ENCODE measurements around the gene MICAL2.

Gene MICAL2

DNA sequence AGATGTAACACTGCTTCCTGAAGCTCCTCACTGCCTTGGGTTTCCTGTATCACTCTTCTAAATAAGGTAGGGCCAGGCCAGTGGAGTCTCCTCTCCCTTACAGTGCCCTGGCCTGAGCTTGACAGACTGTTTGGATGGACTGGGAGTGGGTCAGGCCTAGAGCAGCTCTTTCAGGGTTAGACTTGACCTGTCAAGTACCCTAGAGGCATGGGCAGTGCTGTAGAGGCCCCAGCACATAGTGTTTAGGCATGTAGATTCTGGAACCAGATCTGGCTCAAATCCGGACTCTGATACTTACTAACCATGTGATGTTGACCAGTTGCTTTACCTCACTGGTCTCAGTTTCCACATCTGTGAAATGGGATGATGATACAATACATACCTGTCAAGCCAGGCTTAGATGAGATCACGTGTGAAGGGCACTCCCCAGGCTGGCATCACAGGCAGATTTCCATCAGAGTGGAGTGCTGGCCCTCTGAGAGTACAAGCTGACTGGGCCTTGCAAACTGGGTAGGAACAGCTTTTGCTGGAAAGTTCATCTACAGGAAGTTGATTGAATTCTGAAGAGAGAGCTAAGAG lies 1.4 kb upstream of the MICAL2 start:
- H3K27ac ChIP-seq: no peak overlapping the region
- TF ChIP-seq ZFX (IDR thresholded peaks at IDR 0.05; ENCODE audit: borderline replicate concordance): no peak
- TF ChIP-seq, protein P1, sequence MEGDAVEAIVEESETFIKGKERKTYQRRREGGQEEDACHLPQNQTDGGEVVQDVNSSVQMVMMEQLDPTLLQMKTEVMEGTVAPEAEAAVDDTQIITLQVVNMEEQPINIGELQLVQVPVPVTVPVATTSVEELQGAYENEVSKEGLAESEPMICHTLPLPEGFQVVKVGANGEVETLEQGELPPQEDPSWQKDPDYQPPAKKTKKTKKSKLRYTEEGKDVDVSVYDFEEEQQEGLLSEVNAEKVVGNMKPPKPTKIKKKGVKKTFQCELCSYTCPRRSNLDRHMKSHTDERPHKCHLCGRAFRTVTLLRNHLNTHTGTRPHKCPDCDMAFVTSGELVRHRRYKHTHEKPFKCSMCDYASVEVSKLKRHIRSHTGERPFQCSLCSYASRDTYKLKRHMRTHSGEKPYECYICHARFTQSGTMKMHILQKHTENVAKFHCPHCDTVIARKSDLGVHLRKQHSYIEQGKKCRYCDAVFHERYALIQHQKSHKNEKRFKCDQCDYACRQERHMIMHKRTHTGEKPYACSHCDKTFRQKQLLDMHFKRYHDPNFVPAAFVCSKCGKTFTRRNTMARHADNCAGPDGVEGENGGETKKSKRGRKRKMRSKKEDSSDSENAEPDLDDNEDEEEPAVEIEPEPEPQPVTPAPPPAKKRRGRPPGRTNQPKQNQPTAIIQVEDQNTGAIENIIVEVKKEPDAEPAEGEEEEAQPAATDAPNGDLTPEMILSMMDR (IDR thresholded peaks at IDR 0.05): no peak

DNA sequence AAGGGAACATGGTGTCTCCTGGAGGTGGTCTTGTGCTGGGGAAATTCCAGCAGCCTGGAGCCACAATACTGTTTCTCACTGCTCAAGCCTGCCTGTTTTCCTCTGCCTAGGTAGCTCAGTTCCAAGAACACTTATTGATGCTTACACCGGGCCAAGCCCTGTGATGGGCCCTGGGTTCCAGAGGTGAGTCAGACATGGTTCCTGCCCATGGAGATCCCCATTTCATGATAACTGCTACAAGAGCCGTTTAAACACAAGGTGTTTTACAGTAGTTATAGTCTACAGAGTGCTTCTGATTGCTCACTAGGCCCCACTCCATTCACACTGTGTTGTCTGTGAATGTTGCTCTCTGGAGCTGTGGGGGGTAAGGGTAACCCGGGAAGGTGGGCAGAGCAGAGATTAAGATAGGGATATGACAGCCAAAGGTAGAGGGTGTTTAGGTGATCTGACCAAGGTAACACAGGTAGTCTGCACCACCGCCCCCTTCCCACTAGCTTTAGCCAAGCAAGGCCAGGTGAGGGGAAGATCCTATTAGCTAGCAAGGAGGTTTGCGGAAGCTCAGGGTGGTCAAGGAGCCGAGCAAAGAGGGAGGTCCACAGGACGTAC lies 696 bp upstream of the MICAL2 start:
- no peak for TF ChIP-seq ZFX (IDR thresholded peaks at IDR 0.05; ENCODE audit: borderline replicate concordance)
- TF ChIP-seq, protein P1 (IDR thresholded peaks at IDR 0.05): no peak
- no peak overlapping the region for H3K27ac ChIP-seq

DNA sequence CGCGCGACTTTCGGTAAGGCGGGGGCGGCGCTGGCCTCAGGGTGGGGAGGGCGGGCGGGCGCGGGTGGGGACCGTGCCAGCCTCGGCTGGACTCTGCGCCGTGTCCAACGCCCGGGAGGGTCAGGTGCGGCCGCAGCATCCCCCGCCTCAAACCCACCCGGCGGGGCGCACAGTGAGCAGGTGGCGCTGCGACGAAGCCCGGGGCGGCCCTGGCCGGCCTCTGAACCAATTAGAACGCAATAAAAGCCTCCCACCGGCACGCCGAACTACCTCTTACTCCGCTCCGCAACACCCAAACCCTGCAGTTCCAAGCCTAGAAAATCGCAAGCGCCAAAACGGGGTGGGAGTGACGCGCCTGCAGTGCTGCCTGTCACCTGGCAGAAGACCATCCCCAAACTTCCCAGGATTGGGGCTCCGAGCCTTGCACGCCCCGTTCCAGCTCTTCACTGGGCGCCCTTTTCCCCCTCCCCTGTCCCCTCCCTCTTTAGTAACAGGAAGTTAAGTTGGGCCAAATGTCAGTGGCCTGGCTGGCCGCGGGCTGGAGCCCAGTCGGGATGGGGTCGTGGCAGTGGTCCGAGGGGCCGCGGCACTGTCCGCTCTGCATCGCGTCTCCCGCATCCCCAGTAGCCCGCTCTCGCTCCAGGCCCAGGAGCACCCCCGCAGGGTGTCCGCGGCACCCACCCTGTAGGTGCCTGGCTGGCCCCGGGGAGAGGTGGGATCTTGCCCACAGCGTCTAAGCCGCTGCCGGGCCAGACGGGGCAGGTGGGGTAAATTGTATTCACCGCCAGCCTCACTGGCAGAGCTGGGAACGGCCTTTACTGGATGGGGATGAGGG lies 541 bp downstream of the MICAL2 start:
- TF ChIP-seq, protein P1 (IDR thresholded peaks at IDR 0.05): no peak
- TF ChIP-seq ZFX (IDR thresholded peaks at IDR 0.05; ENCODE audit: borderline replicate concordance): no peak
- H3K27ac ChIP-seq: peak overlapping the region; percentile 31; the same call in 1 of the 2 replicates

DNA sequence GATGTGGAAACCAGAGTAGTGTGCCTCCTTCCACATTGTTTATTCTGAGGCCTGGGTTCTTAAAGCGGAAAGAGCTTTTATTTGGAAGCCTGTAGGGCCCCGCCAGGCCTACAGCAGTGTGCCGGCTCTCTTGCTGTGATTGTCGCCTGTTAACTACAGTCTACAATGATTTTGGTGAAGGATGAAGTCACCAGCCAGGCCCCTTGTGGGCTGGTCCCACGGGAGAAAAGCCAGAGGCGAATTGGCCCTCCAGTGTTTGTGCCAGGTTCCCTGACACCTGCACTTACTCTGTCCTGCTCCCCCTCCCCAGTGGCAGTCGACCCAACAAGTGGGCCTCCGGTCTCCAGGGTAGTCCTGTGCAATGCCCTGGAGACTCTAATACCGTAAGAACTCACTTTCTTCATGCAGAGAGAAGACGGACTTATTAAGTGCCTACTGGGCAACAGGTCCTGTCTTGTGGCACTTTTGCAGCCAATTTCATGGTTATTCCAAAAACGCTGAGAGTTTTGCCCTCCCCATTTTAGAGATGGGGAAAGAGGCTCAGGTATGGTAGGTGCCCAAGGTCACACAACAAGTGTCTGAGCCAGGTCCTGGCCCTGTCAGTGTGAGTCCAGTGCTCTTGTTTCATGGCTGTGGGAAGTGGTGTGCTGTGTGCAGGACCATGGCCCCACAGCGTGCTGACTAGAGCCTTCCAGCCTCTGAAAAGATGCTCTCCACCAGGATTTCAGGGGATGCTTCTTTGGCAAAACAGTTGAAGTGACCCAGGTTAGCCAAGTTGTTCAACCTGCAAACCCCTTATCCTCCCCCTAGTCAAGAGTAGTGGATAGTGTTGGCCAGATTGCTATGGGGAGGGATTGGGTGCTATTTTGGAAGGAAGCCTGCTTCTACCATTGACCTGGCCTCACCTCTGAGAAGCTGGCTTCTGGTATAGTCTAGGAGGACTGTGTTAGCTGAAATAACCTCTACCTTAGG lies 1.4 kb downstream of the MICAL2 start:
- TF ChIP-seq, protein P1 (IDR thresholded peaks at IDR 0.05): no peak
- TF ChIP-seq ZFX (IDR thresholded peaks at IDR 0.05; ENCODE audit: borderline replicate concordance): no peak
- H3K27ac ChIP-seq: no peak overlapping the region

DNA sequence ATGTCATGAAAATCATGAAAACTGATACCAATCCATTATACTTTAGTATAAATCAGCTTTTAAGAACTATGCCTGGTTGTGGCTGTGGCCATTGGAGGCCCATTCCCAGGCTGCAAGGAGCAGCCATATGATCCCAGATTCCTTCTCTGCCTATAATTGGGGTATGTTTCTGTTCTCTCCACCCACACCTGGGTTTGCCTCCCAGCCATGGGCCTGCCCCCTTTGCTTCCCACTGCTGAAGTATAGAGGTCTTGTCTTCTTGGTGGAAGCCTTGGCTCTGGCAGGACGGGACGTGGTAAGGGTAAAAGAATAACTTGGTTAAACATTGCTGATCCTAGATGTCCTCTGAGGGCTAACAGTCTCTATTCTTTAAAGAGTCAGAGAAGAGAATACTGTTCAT lies 2.4 kb downstream of the MICAL2 start:
- no peak overlapping the region for H3K27ac ChIP-seq
- TF ChIP-seq, protein P1 (IDR thresholded peaks at IDR 0.05): no peak
- no peak for TF ChIP-seq ZFX (IDR thresholded peaks at IDR 0.05; ENCODE audit: borderline replicate concordance)

DNA sequence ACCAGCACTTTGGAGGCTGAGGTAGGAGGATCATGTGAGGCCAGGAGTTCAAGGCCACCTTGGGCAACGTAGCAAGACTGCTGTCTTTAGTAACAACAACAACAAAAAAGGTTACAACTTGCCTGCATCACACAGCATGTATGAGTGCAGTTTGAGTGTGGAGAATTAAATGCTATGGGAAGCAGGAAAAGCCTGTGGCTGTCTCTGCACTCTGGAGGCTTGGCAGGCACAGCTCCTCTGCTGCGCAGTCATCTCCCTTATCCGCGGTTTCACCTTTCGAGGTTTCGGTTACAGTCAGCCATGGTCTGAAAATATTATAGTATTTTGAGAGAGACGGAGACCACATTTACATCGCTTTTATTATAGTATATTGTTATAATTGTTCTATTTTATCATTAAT lies 2.9 kb downstream of the MICAL2 start:
- TF ChIP-seq, protein P1 (IDR thresholded peaks at IDR 0.05): no peak
- TF ChIP-seq ZFX (IDR thresholded peaks at IDR 0.05; ENCODE audit: borderline replicate concordance): no peak
- H3K27ac ChIP-seq: no peak overlapping the region

Data from 22Rv1 (cell line).